Measurements from ENCODE around the gene ARHGEF7. TPM values are rescaled to one million over a fixed set of nuclear protein-coding genes. Genes with fewer than 3 reads are reported as not detected.

ARHGEF7 gene
- total and polyA plus RNA-seq, 2 experiments from 2014 or later = 30.1 to 46.8 TPM

GRCh38 chr13:111262715-111263114, 147.6 kb downstream of the ARHGEF7 start:
- no peaks in the 10 kb centered on the region for H3K9me3 ChIP-seq (ENCODE audit: low read depth)
- TF ChIP-seq CTCF (IDR thresholded peaks at IDR 0.05; ENCODE audit: poor library complexity) = no peak
- TF ChIP-seq EZH2phosphoT487 (IDR thresholded peaks at IDR 0.05; ENCODE audit: low read depth, severe bottlenecking, unreplicated experiment) = no peak
- TF ChIP-seq EZH2 (IDR thresholded peaks at IDR 0.05; ENCODE audit: borderline replicate concordance) = no peak

DNA sequence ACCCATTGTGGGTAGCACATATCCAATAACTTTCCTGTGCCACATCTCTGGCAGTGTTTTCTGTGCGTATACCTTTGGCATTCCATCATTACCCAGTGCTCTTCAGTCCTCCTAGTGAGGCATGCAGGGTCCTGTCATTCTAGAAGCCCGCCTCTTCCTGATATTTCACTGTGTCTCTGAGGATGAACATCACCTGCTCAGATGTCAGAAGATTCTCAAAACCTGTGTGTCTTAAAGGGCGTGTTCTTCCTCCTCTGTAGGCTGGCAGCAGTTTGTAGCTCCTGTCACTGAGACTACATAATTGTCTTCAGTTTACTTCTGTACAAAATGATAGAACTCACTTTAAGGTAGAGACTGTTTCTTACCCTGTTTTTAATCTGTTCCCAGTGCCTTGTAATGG, 148.5 kb downstream of the ARHGEF7 start:
- no peaks in the 10 kb centered on the region for H3K36me3 ChIP-seq (replicated peaks; ENCODE audit: insufficient read depth, low read depth)
- H2AFZ ChIP-seq = no peak overlapping the region
- H3K4me2 ChIP-seq = no peak overlapping the region
- H3K9me2 ChIP-seq (replicated peaks; ENCODE audit: insufficient read depth) = no peaks in the 10 kb centered on the region
- no peak for DNase-seq (ENCODE audit: low spot score)
- H4K20me1 ChIP-seq (ENCODE audit: insufficient read depth, poor library complexity, severe bottlenecking) = peaks cover 4% of the 10 kb centered on the region
- TF ChIP-seq CTCF (IDR thresholded peaks at IDR 0.05; ENCODE audit: poor library complexity) (no peak), EZH2 (IDR thresholded peaks at IDR 0.05; ENCODE audit: borderline replicate concordance) (no peak), EZH2phosphoT487 (IDR thresholded peaks at IDR 0.05; ENCODE audit: low read depth, severe bottlenecking, unreplicated experiment) (no peak)
- H3K4me3 ChIP-seq = no peak overlapping the region
- no peak overlapping the region for H3K27ac ChIP-seq
- no peaks in the 10 kb centered on the region for H3K4me1 ChIP-seq (ENCODE audit: insufficient read depth)
- H3K79me2 ChIP-seq = no peaks in the 10 kb centered on the region
- no peaks in the 10 kb centered on the region for H3K27me3 ChIP-seq
- H3K9me3 ChIP-seq (ENCODE audit: low read depth) = no peaks in the 10 kb centered on the region
- WGBS (ENCODE audit: low lambda C conversion rate, missing lambda C conversion rate) = 92% methylated on average over 3 of the region's 3 CpGs

More at GRCh38 chr13:111262715-111263114, 147.6 kb downstream of the ARHGEF7 start:
- H3K9me2 ChIP-seq (replicated peaks; ENCODE audit: insufficient read depth) = no peaks in the 10 kb centered on the region
- H2AFZ ChIP-seq = no peak overlapping the region
- peaks cover 4% of the 10 kb centered on the region for H4K20me1 ChIP-seq (ENCODE audit: insufficient read depth, poor library complexity, severe bottlenecking)
- no peaks in the 10 kb centered on the region for H3K36me3 ChIP-seq (replicated peaks; ENCODE audit: insufficient read depth, low read depth)
- no peak overlapping the region for H3K4me2 ChIP-seq
- DNase-seq (ENCODE audit: low spot score) = no peak
- H3K4me1 ChIP-seq (ENCODE audit: insufficient read depth) = no peaks in the 10 kb centered on the region
- no peak overlapping the region for H3K4me3 ChIP-seq
- no peak overlapping the region for H3K27ac ChIP-seq
- no peaks in the 10 kb centered on the region for H3K27me3 ChIP-seq
- WGBS (ENCODE audit: low lambda C conversion rate, missing lambda C conversion rate) = 97% methylated on average over 3 of the region's 3 CpGs
- H3K79me2 ChIP-seq = no peaks in the 10 kb centered on the region

DNA sequence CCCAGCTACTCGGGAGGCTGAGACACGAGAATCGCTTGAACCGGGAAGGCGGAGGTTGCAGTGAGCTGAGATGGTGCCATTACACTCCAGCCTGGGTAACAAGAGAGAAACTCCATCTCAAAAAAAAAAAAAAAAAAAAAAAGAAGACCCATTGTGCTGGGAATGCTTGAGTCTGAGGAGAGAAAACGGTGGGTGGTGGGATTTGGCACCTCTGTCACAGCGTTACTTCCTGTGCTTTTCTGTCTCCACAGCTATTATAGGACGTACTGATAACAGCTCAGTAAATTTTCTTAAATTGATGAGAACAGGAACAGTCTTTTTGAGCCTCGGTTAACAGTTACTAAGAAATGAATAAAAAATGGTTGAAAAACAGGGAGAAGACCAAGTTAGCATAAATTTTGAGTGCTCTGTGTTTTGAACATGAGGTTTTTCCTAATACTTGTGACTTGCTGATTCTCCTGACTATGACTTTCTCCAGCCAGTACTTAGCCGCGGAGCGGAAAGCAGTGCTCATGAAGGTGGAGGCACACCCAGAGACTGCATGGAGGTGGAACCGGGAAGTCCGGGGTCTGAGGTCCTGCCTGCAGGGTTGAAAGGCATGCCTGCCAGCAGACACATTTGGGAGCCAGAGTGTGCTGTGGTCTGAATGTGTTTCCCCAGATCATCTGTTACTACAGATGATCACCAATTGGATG, 150.0 kb downstream of the ARHGEF7 start:
- no peak overlapping the region for H3K4me3 ChIP-seq
- H2AFZ ChIP-seq = no peak overlapping the region
- 93% methylated on average over 14 of the region's 14 CpGs for WGBS (ENCODE audit: low lambda C conversion rate, missing lambda C conversion rate)
- no peaks in the 10 kb centered on the region for H3K9me3 ChIP-seq (ENCODE audit: low read depth)
- H3K36me3 ChIP-seq (replicated peaks; ENCODE audit: insufficient read depth, low read depth) = no peaks in the 10 kb centered on the region
- no peak for DNase-seq (ENCODE audit: low spot score)
- H3K4me2 ChIP-seq = no peak overlapping the region
- H4K20me1 ChIP-seq (ENCODE audit: insufficient read depth, poor library complexity, severe bottlenecking) = peaks cover 4% of the 10 kb centered on the region
- H3K27ac ChIP-seq = no peak overlapping the region
- no peaks in the 10 kb centered on the region for H3K27me3 ChIP-seq
- TF ChIP-seq EZH2phosphoT487 (IDR thresholded peaks at IDR 0.05; ENCODE audit: low read depth, severe bottlenecking, unreplicated experiment) = no peak
- no peak for TF ChIP-seq EZH2 (IDR thresholded peaks at IDR 0.05; ENCODE audit: borderline replicate concordance)
- TF ChIP-seq CTCF (IDR thresholded peaks at IDR 0.05; ENCODE audit: poor library complexity) = no peak
- H3K79me2 ChIP-seq = no peaks in the 10 kb centered on the region
- no peaks in the 10 kb centered on the region for H3K4me1 ChIP-seq (ENCODE audit: insufficient read depth)
- H3K9me2 ChIP-seq (replicated peaks; ENCODE audit: insufficient read depth) = no peaks in the 10 kb centered on the region
